Endodermal cell (in vitro differentiated cells): ENCODE data around the gene METTL13. TPM values are rescaled to one million over a fixed set of nuclear protein-coding genes. Genes with fewer than 3 reads are reported as not detected.

Experiments used
- DNase-seq: peaks from one replicate; pipeline ENCODE4 v3.0.0-alpha.2; 2017
- H3K27ac ChIP-seq: 2 replicates; pipeline ENCODE4 v1.5.1; 2013; ENCODE audit warnings: mild to moderate bottlenecking, low read depth, low read length, moderate library complexity
- H3K27me3 ChIP-seq: 2 replicates; pipeline ENCODE4 v1.6.1; 2013; ENCODE audit warnings: mild to moderate bottlenecking, low read length, moderate library complexity; ENCODE audit not compliant: insufficient read depth, control insufficient read depth, poor library complexity, severe bottlenecking
- H3K36me3 ChIP-seq: 2 replicates; pipeline ENCODE4 v1.7.0; 2013; ENCODE audit warnings: mild to moderate bottlenecking, low read length, moderate library complexity; ENCODE audit not compliant: control insufficient read depth, insufficient read depth
- H3K4me1 ChIP-seq: one replicate; pipeline ENCODE4 v1.7.0; 2013; ENCODE audit warnings: low read length; ENCODE audit not compliant: control insufficient read depth, insufficient read depth
- H3K4me3 ChIP-seq: 2 replicates; pipeline ENCODE4 v1.5.1; 2013; ENCODE audit warnings: mild to moderate bottlenecking, low read length, moderate library complexity
- H3K9ac ChIP-seq: 2 replicates; pipeline ENCODE4 v1.6.1; 2013; ENCODE audit warnings: mild to moderate bottlenecking, low read length, moderate library complexity; ENCODE audit not compliant: poor library complexity, severe bottlenecking; ENCODE audit errors: extremely low read depth
- H3K9me3 ChIP-seq: 2 replicates; pipeline ENCODE4 v1.6.1; 2013; ENCODE audit warnings: mild to moderate bottlenecking, low read length, moderate library complexity; ENCODE audit not compliant: control insufficient read depth
- H3K27ac Mint-ChIP-seq: 2 replicates; pipeline ENCODE4 v1.8.0; 2020; ENCODE audit warnings: mixed read lengths
- H3K27me3 Mint-ChIP-seq: 2 replicates; pipeline ENCODE4 v1.8.0; 2021; ENCODE audit warnings: mild to moderate bottlenecking, mixed read lengths; ENCODE audit not compliant: insufficient read depth
- H3K36me3 Mint-ChIP-seq: 2 replicates; pipeline ENCODE4 v1.8.0; 2020; ENCODE audit warnings: low read depth, mixed read lengths
- H3K4me1 Mint-ChIP-seq: 2 replicates; pipeline ENCODE4 v1.8.0; 2020; ENCODE audit warnings: mixed read lengths
- H3K4me3 Mint-ChIP-seq: 2 replicates; pipeline ENCODE4 v1.8.0; 2020; ENCODE audit warnings: mild to moderate bottlenecking, moderate library complexity, mixed read lengths
- H3K9me3 Mint-ChIP-seq: 2 replicates; pipeline ENCODE4 v1.8.0; 2020; ENCODE audit warnings: mild to moderate bottlenecking, mixed read lengths
- CTCF ChIP-seq: fragments of 200-600 bp; sonication (generic); conservative IDR thresholded peaks from 2 replicates; pipeline ENCODE4 v1.5.0; 2021; ENCODE audit warnings: antibody characterized with exemption, mild to moderate bottlenecking
- WGBS, 2 experiments: methylation state at CpG; one replicate each; pipeline versions ENCODE4 v1.1.5 to v1.1.7; 2013; ENCODE audit warnings: missing lambda C conversion rate in 2 of 2, mixed read lengths in 1 of 2; ENCODE audit not compliant: insufficient coverage in 1 of 2, insufficient read length in 1 of 2; 5-methylcytosine and 5-hydroxymethylcytosine counted together
- total RNA-seq, 2 donors: library from RNA; stranded (reverse); fragmentation: NEBNext Ultra II Directional in 1 of 2; extraction: Animal tissue kit (Norgen Biotek cat#: 25700) in 1 of 2; gene quantifications; 2 replicates in 1 of 2; 3 replicates in 1 of 2; pipeline ENCODE4 v1.2.1, GENCODE V29; 2021

Gene METTL13
- total RNA-seq, 2 donors from 2014 or later: 32.1 to 38.5 TPM

DNA sequence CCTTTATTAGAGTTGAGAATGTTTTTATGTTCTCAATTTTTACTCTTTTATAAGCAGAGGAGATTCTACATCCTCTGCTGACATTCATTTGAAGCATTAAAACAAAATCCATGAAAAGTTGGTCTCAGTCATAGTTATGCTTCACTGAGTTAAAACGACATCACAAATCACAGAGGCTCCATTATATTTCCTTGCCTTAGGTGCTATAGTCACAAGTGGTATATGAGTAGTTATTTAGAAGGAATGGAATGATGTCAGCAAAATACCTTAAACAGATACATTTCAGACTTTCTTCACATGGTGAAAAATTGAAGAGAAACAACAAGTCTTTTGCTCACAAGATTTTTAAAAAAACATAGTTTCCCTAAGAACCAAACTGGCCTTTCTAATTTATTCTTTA, 11.7 kb upstream of the METTL13 start:
- 92% methylated on average over 1 of the region's 1 CpG; no CpG with 5 or more reads in 1 of the 2 experiments for WGBS, 2 experiments
- no peak overlapping the region for H3K9ac ChIP-seq
- no peak for TF ChIP-seq CTCF
- DNase-seq: no peak
- H3K27ac ChIP-seq: no peak overlapping the region
- no peaks in the 10 kb centered on the region for H3K9me3 ChIP-seq
- Mint-ChIP-seq H3K9me3 (no peaks in the 10 kb centered on the region), H3K27me3 (no peaks in the 10 kb centered on the region), H3K4me1 (no peaks in the 10 kb centered on the region), H3K36me3 (no peaks in the 10 kb centered on the region), H3K4me3 (no peak overlapping the region), H3K27ac (no peak overlapping the region)
- H3K4me3 ChIP-seq: no peak overlapping the region
- H3K36me3 ChIP-seq: no peaks in the 10 kb centered on the region
- no peaks in the 10 kb centered on the region for H3K4me1 ChIP-seq
- H3K27me3 ChIP-seq: no peaks in the 10 kb centered on the region

GRCh38 chr1:171772312-171772711, 9.1 kb upstream of the METTL13 start:
- DNase-seq: no peak
- no peak overlapping the region for H3K9ac ChIP-seq
- no peaks in the 10 kb centered on the region for H3K9me3 Mint-ChIP-seq
- H3K27me3 Mint-ChIP-seq: no peaks in the 10 kb centered on the region
- H3K4me1 Mint-ChIP-seq: no peaks in the 10 kb centered on the region
- no peak overlapping the region for H3K27ac ChIP-seq
- no peak overlapping the region for H3K4me3 Mint-ChIP-seq
- H3K27ac Mint-ChIP-seq: no peak overlapping the region
- 89 to 92% methylated on average over 2 of the region's 2 CpGs for WGBS, 2 experiments
- peaks cover 4% of the 10 kb centered on the region for H3K27me3 ChIP-seq
- no peak overlapping the region for H3K4me3 ChIP-seq
- TF ChIP-seq CTCF: no peak
- H3K9me3 ChIP-seq: no peaks in the 10 kb centered on the region
- no peaks in the 10 kb centered on the region for H3K36me3 ChIP-seq
- H3K4me1 ChIP-seq: no peaks in the 10 kb centered on the region
- H3K36me3 Mint-ChIP-seq: no peaks in the 10 kb centered on the region

- DNase-seq: no peak
- no peaks in the 10 kb centered on the region for H3K9me3 ChIP-seq
- peak overlapping the region; percentile 59 for H3K9ac ChIP-seq
- peak overlapping the region; percentile 83 for H3K27ac ChIP-seq
- no peaks in the 10 kb centered on the region for H3K9me3 Mint-ChIP-seq
- H3K4me3 Mint-ChIP-seq: peak overlapping the region; percentile 98
- peak overlapping the region; percentile 94 for H3K4me3 ChIP-seq
- H3K4me1 Mint-ChIP-seq: peaks cover 15% of the 10 kb centered on the region
- no peak for TF ChIP-seq CTCF
- H3K27ac Mint-ChIP-seq: peak overlapping the region; percentile 93
- H3K36me3 Mint-ChIP-seq: peaks cover 16% of the 10 kb centered on the region
- no peaks in the 10 kb centered on the region for H3K27me3 Mint-ChIP-seq
- H3K36me3 ChIP-seq: peaks cover 15% of the 10 kb centered on the region
- 0 to 53% methylated on average over 2 to 9 of the region's 11 CpGs for WGBS, 2 experiments
- peaks cover 3% of the 10 kb centered on the region for H3K27me3 ChIP-seq
- H3K4me1 ChIP-seq: peaks cover 4% of the 10 kb centered on the region
These were observed 781 bp upstream of the METTL13 start for GRCh38 chr1:171780583-171781175.
